ENCODE data around the gene PNMT. TPM values are rescaled to one million over a fixed set of nuclear protein-coding genes. Genes with fewer than 3 reads are reported as not detected.

PNMT gene
- total and polyA plus RNA-seq, 2 of the 8 experiments (the other 6 are each of a cell fraction or from before 2014, with no cell fraction given): 5.6 to 10.9 TPM

DNA sequence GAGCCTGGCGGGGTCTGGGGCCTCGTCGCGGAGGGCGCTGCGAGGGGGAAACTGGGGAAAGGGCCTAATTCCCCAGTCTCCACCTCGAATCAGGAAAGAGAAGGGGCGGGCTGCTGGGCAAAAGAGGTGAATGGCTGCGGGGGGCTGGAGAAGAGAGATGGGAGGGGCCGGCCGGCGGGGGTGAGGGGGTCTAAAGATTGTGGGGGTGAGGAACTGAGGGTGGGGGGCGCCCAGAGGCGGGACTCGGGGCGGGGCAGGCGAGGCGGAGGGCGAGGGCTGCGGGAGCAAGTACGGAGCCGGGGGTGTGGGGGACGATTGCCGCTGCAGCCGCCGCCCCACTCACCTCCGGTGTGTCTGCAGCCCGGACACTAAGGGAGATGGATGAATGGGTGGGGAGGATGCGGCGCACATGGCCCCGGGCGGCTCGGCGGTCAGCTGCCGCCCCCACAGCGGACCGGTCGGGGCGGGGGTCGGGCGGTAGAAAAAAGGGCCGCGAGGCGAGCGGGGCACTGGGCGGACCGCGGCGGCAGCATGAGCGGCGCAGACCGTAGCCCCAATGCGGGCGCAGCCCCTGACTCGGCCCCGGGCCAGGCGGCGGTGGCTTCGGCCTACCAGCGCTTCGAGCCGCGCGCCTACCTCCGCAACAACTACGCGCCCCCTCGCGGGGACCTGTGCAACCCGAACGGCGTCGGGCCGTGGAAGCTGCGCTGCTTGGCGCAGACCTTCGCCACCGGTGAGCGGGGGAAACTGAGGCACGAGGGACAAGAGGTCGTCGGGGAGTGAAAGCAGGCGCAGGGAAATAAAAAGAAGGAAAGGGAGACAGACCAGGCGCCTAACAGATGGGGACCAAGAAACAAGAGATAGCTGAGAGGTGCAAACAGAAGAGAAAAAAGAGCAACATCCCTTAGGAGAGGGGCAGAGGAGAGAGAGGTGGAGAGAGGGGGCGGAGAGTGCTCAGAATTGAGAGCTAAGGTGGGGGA is at the start of gene PNMT (continued):
- TF ChIP-seq NANOG (IDR thresholded peaks at IDR 0.05; ENCODE audit: insufficient read depth, low read depth, low read length, poor library complexity, severe bottlenecking): no peak
- peak; percentile 74 for TF ChIP-seq KDM4A (IDR thresholded peaks at IDR 0.05; ENCODE audit: low read depth, low read length, severe bottlenecking)
- TF ChIP-seq, protein P1, sequence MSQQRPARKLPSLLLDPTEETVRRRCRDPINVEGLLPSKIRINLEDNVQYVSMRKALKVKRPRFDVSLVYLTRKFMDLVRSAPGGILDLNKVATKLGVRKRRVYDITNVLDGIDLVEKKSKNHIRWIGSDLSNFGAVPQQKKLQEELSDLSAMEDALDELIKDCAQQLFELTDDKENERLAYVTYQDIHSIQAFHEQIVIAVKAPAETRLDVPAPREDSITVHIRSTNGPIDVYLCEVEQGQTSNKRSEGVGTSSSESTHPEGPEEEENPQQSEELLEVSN (IDR thresholded peaks at IDR 0.05): peak; percentile 72
- TF ChIP-seq TAF1 (IDR thresholded peaks at IDR 0.05; ENCODE audit: low read depth, low read length): 0 out of 2 replicates have a peak, but pooled peaks have one; percentile 21
- TF ChIP-seq POLR2AphosphoS5 (IDR thresholded peaks at IDR 0.05; ENCODE audit: low read depth, low read length): no peak
- TF ChIP-seq EZH2 (IDR thresholded peaks at IDR 0.05; ENCODE audit: low read depth, low read length, severe bottlenecking): peak; percentile 30
- no peak for TF ChIP-seq RXRA (IDR thresholded peaks at IDR 0.05; ENCODE audit: insufficient read depth, low read depth, low read length)
- TF ChIP-seq BACH1 (IDR thresholded peaks at IDR 0.05; ENCODE audit: low read length): no peak
- TF ChIP-seq, protein P2, sequence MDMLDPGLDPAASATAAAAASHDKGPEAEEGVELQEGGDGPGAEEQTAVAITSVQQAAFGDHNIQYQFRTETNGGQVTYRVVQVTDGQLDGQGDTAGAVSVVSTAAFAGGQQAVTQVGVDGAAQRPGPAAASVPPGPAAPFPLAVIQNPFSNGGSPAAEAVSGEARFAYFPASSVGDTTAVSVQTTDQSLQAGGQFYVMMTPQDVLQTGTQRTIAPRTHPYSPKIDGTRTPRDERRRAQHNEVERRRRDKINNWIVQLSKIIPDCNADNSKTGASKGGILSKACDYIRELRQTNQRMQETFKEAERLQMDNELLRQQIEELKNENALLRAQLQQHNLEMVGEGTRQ (IDR thresholded peaks at IDR 0.05; ENCODE audit: low read length): no peak
- peak; percentile 19 to 61; a peak in 3 of 4 replicates for TF ChIP-seq RAD21 (IDR thresholded peaks at IDR 0.05 in 1 of 2, conservative IDR thresholded peaks at IDR 0.05 in 1 of 2; ENCODE audit: low read depth in 2 of 2, low read length in 2 of 2)
